MM.1S (cell line): ENCODE results near the gene ANKEF1.

Experiments used
- DNase-seq: peaks from one replicate; pipeline ENCODE4 v3.0.0-alpha.2; 2015
- H2AFZ ChIP-seq: fragments of 300-600 bp; sonication (generic); 2 replicates; pipeline ENCODE4 v1.6.0; 2016; ENCODE audit warnings: antibody characterized with exemption, low read length
- H3F3A ChIP-seq: fragments of 300-600 bp; sonication (generic); 2 replicates; pipeline ENCODE4 v1.6.1; 2016; ENCODE audit warnings: mild to moderate bottlenecking, antibody characterized with exemption, low read length, moderate library complexity, mixed read lengths; ENCODE audit not compliant: insufficient read depth
- H3K27ac ChIP-seq: fragments of 300-600 bp; sonication (generic); 2 replicates; pipeline ENCODE4 v1.5.1; 2016; ENCODE audit warnings: mild to moderate bottlenecking, low read length
- H3K27me3 ChIP-seq: fragments of 300-600 bp; sonication (generic); replicated peaks from 2 replicates; pipeline ENCODE4 v1.6.0; 2016; ENCODE audit warnings: low read length; ENCODE audit not compliant: insufficient read depth
- H3K36me3 ChIP-seq: fragments of 300-600 bp; sonication (generic); replicated peaks from 2 replicates; pipeline ENCODE4 v1.6.1; 2016; ENCODE audit warnings: mild to moderate bottlenecking, low read length, mixed read lengths; ENCODE audit not compliant: insufficient read depth
- H3K4me1 ChIP-seq: fragments of 300-600 bp; sonication (generic); 2 replicates; pipeline ENCODE4 v1.6.1; 2016; ENCODE audit warnings: low read length, mixed read lengths
- H3K4me2 ChIP-seq: fragments of 300-600 bp; sonication (generic); 2 replicates; pipeline ENCODE4 v1.6.0; 2016; ENCODE audit warnings: low read depth, low read length
- H3K4me3 ChIP-seq: fragments of 300-600 bp; sonication (generic); 2 replicates; pipeline ENCODE4 v1.5.1; 2016; ENCODE audit warnings: low read length, mixed read lengths
- H3K79me2 ChIP-seq: fragments of 300-600 bp; sonication (generic); 2 replicates; pipeline ENCODE4 v1.6.1; 2016; ENCODE audit warnings: mixed run types, low read length, mixed read lengths
- H3K9ac ChIP-seq: fragments of 300-600 bp; sonication (generic); 2 replicates; pipeline ENCODE4 v1.6.1; 2016; ENCODE audit warnings: low read length, mixed read lengths
- H3K9me2 ChIP-seq: fragments of 300-600 bp; sonication (generic); replicated peaks from 2 replicates; pipeline ENCODE4 v1.6.1; 2016; ENCODE audit warnings: mild to moderate bottlenecking, low read length, mixed read lengths; ENCODE audit not compliant: insufficient read depth
- H3K9me3 ChIP-seq: fragments of 300-600 bp; sonication (generic); replicated peaks from 2 replicates; pipeline ENCODE4 v1.6.1; 2016; ENCODE audit warnings: mild to moderate bottlenecking, low read length, mixed read lengths; ENCODE audit not compliant: insufficient read depth
- H4K20me1 ChIP-seq: fragments of 300-600 bp; sonication (generic); 2 replicates; pipeline ENCODE4 v1.6.1; 2016; ENCODE audit warnings: mild to moderate bottlenecking, low read length, moderate library complexity, mixed read lengths; ENCODE audit not compliant: insufficient read depth
- CTCF ChIP-seq: fragments of 300-600 bp; sonication (generic); IDR thresholded peaks from 2 replicates; pipeline ENCODE4 v1.5.1; 2016; ENCODE audit warnings: antibody characterized with exemption, low read length, mixed read lengths
- EZH2 ChIP-seq: fragments of 300-600 bp; sonication (generic); optimal IDR thresholded peaks from 2 replicates; pipeline ENCODE3; 2017; ENCODE audit warnings: low read depth, mild to moderate bottlenecking, antibody characterized with exemption, low read length, mixed read lengths
- EZH2phosphoT487 ChIP-seq: fragments of 300-600 bp; sonication (generic); IDR thresholded peaks from 2 replicates; pipeline ENCODE4 v1.6.1; 2018; ENCODE audit warnings: antibody characterized with exemption, low read length

Gene ANKEF1

GRCh38 chr20:9995510-9996272 lies 39.1 kb upstream of the ANKEF1 start:
- no peak overlapping the region for H2AFZ ChIP-seq
- no peaks in the 10 kb centered on the region for H3K9me2 ChIP-seq
- no peaks in the 10 kb centered on the region for H3K4me1 ChIP-seq
- no peaks in the 10 kb centered on the region for H3F3A ChIP-seq
- DNase-seq, result no peak
- H3K9me3 ChIP-seq, result no peaks in the 10 kb centered on the region
- H3K27me3 ChIP-seq, result no peaks in the 10 kb centered on the region
- H3K4me2 ChIP-seq, result no peak overlapping the region
- H4K20me1 ChIP-seq, result no peaks in the 10 kb centered on the region
- H3K79me2 ChIP-seq, result no peaks in the 10 kb centered on the region
- H3K9ac ChIP-seq, result no peak overlapping the region
- TF ChIP-seq EZH2 (no peak), EZH2phosphoT487 (no peak), CTCF (no peak)
- no peak overlapping the region for H3K4me3 ChIP-seq
- no peaks in the 10 kb centered on the region for H3K36me3 ChIP-seq
- H3K27ac ChIP-seq, result no peak overlapping the region

DNA sequence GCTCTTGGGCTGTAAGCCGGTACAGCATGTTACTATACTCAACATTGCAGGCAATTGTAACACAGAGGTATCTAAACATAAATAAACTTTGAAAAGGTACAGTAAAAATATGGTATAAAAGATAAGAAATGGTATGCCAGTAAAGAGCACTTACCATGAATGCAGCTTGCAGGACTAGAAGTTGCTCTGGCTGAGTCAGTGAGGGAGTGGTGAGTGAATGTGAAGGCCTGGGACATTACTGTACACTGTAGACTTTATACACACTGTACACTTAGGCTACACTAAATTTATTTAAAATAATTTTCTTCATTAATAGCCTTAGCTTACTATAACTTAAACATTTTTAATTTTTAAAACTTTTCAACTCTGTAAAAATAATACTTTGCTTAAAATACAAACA lies 37.8 kb upstream of the ANKEF1 start:
- Histone ChIP-seq H3K27ac (no peak overlapping the region), H3K4me2 (no peak overlapping the region), H3K9ac (no peak overlapping the region), H3K4me1 (no peaks in the 10 kb centered on the region), H3K9me3 (no peaks in the 10 kb centered on the region), H3K4me3 (no peak overlapping the region), H2AFZ (no peak overlapping the region), H4K20me1 (no peaks in the 10 kb centered on the region), H3K27me3 (no peaks in the 10 kb centered on the region), H3K36me3 (no peaks in the 10 kb centered on the region), H3F3A (no peaks in the 10 kb centered on the region), H3K9me2 (no peaks in the 10 kb centered on the region), H3K79me2 (no peaks in the 10 kb centered on the region)
- no peak for DNase-seq
- TF ChIP-seq EZH2 (no peak), EZH2phosphoT487 (no peak), CTCF (no peak)

- TF ChIP-seq EZH2, result no peak
- TF ChIP-seq EZH2phosphoT487, result no peak
- no peak for TF ChIP-seq CTCF
- Histone ChIP-seq H3K9me2 (no peaks in the 10 kb centered on the region), H3K27ac (no peak overlapping the region), H4K20me1 (no peaks in the 10 kb centered on the region), H3F3A (no peaks in the 10 kb centered on the region), H3K4me3 (no peak overlapping the region), H3K27me3 (no peaks in the 10 kb centered on the region), H3K4me1 (no peaks in the 10 kb centered on the region), H3K36me3 (no peaks in the 10 kb centered on the region), H3K9ac (no peak overlapping the region), H3K79me2 (no peaks in the 10 kb centered on the region), H2AFZ (no peak overlapping the region), H3K9me3 (no peaks in the 10 kb centered on the region), H3K4me2 (no peak overlapping the region)
- peak; percentile 33 for DNase-seq
Measured at GRCh38 chr20:9999645-10000044, 35.1 kb upstream of the ANKEF1 start.
